BLaER1 treated with 17β-estradiol and CSF1 and Interleukin-3, amounts not matched to agents 10 nM and 100 nM (cell line): ENCODE measurements around the gene DGKD.

Experiments
- H3K27ac ChIP-seq, 11 experiments: shearing (Covaris generic); formaldehyde crosslinking; 2 replicates each; pipeline ENCODE4 v1.8.1; 2022
- H3K27me3 ChIP-seq, 11 experiments: shearing (Covaris generic); formaldehyde crosslinking; 2 replicates each; pipeline ENCODE4 v1.8.1; 2022
- H3K36me3 ChIP-seq, 11 experiments: shearing (Covaris generic); formaldehyde crosslinking; 2 replicates each; pipeline ENCODE4 v1.8.1; 2022
- H3K4me1 ChIP-seq, 10 experiments: shearing (Covaris generic); formaldehyde crosslinking; 2 replicates each; pipeline ENCODE4 v1.8.1; 2022
- H3K4me2 ChIP-seq, 11 experiments: shearing (Covaris generic); formaldehyde crosslinking; 2 replicates each; pipeline ENCODE4 v1.8.1; 2022
- H3K4me3 ChIP-seq, 10 experiments: shearing (Covaris generic); formaldehyde crosslinking; 2 replicates each; pipeline ENCODE4 v1.8.1; 2022
- H3K9ac ChIP-seq, 11 experiments: shearing (Covaris generic); formaldehyde crosslinking; 2 replicates each; pipeline ENCODE4 v1.8.1; 2022
- H3K9me3 ChIP-seq, 11 experiments: shearing (Covaris generic); formaldehyde crosslinking; replicated peaks in 1 of 11; 2 replicates each; pipeline ENCODE4 v1.8.1; 2022
- H4K20me1 ChIP-seq, 11 experiments: shearing (Covaris generic); formaldehyde crosslinking; 2 replicates each; pipeline ENCODE4 v1.8.1; 2022
- Cebpa-rat ChIP-seq, 11 experiments: shearing (Covaris generic); IDR thresholded peaks; 2 replicates each; pipeline ENCODE4 v1.8.1; 2022

Gene DGKD

GRCh38 chr2:233466991-233467603, 112.8 kb downstream of the DGKD start:
- no peak overlapping the region for H3K4me3 ChIP-seq
- no peak overlapping the region for H3K4me2 ChIP-seq
- peaks cover 0 to 98% (median 87%) of the 10 kb centered on the region in 11 experiments; a peak in 19 of 22 replicates for H4K20me1 ChIP-seq
- H3K9ac ChIP-seq = no peak overlapping the region
- TF ChIP-seq Cebpa-rat (IDR thresholded peaks at IDR 0.05) = no peak
- H3K4me1 ChIP-seq = no peaks in the 10 kb centered on the region
- no peaks in the 10 kb centered on the region for H3K9me3 ChIP-seq
- peaks cover 94 to 100% (median 99%) of the 10 kb centered on the region in 11 experiments for H3K36me3 ChIP-seq
- H3K27ac ChIP-seq = no peak overlapping the region
- H3K27me3 ChIP-seq = no peaks in the 10 kb centered on the region

DNA sequence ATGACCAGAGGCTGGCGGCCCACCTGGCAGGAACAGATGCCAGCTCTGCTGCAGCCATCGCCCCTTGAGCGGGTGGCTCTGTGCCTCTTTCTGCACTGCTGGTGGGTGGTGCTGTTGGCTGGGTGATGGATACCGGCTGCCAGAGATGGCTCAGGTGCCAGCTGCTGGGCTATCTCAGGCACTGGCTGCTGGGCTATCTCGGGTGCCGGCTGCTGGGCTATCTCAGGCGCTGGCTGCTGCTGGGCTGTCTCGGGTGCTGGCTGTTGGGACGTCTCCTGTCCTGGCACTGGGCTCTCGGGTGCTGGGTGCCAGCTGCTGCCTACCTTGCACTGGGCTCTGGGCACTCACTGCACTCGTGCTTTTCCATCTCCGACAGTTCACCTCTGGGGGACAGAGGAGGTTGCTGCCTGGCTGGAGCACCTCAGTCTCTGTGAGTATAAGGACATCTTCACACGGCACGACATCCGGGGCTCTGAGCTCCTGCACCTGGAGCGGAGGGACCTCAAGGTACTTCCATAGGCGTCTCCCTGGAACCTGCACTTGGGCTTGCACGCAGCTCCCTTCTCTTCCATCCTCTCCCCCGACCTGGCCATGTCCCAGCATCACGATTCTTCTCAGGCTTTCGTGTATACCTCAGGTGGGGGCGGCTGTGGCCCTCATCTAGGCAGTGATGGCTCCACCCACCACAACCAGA, 113.9 kb downstream of the DGKD start:
- TF ChIP-seq Cebpa-rat (IDR thresholded peaks at IDR 0.05) = no peak
- Histone ChIP-seq H3K4me1 (no peaks in the 10 kb centered on the region), H3K9me3 (no peaks in the 10 kb centered on the region), H3K27me3 (no peaks in the 10 kb centered on the region), H3K27ac (no peak overlapping the region), H3K9ac (no peak overlapping the region), H3K4me2 (no peak overlapping the region), H4K20me1 (peaks cover 0 to 98% (median 87%) of the 10 kb centered on the region in 11 experiments; a peak in 19 of 22 replicates), H3K4me3 (no peak overlapping the region), H3K36me3 (peaks cover 94 to 100% (median 99%) of the 10 kb centered on the region in 11 experiments)

- H3K9me3 ChIP-seq = no peaks in the 10 kb centered on the region
- no peak overlapping the region for H3K27ac ChIP-seq
- no peak overlapping the region for H3K9ac ChIP-seq
- no peak for TF ChIP-seq Cebpa-rat (IDR thresholded peaks at IDR 0.05)
- H3K4me1 ChIP-seq = no peaks in the 10 kb centered on the region; a peak in 1 of 20 replicates
- H3K27me3 ChIP-seq = no peaks in the 10 kb centered on the region
- peaks cover 0 to 100% (median 90%) of the 10 kb centered on the region in 11 experiments; a peak in 19 of 22 replicates for H4K20me1 ChIP-seq
- no peak overlapping the region for H3K4me3 ChIP-seq
- H3K4me2 ChIP-seq = no peak overlapping the region
- peaks cover 91 to 100% (median 97%) of the 10 kb centered on the region in 11 experiments for H3K36me3 ChIP-seq
Observed at GRCh38 chr2:233468741-233469110, 114.4 kb downstream of the DGKD start.

GRCh38 chr2:233469261-233470010, 115.1 kb downstream of the DGKD start:
- H3K36me3 ChIP-seq = peaks cover 84 to 97% (median 91%) of the 10 kb centered on the region in 11 experiments
- TF ChIP-seq Cebpa-rat (IDR thresholded peaks at IDR 0.05) = no peak
- H4K20me1 ChIP-seq = peaks cover 0 to 100% (median 90%) of the 10 kb centered on the region in 11 experiments; a peak in 19 of 22 replicates
- no peak overlapping the region for H3K9ac ChIP-seq
- no peaks in the 10 kb centered on the region for H3K27me3 ChIP-seq
- H3K27ac ChIP-seq = no peak overlapping the region
- no peaks in the 10 kb centered on the region for H3K9me3 ChIP-seq
- no peak overlapping the region for H3K4me3 ChIP-seq
- no peak overlapping the region for H3K4me2 ChIP-seq
- peaks cover 0 to 5% (median 0%) of the 10 kb centered on the region in 10 experiments; a peak in 1 of 20 replicates for H3K4me1 ChIP-seq

- Histone ChIP-seq H3K9me3 (no peaks in the 10 kb centered on the region), H3K4me3 (no peak overlapping the region), H3K4me2 (no peak overlapping the region), H3K27me3 (no peaks in the 10 kb centered on the region), H3K36me3 (peaks cover 77 to 90% (median 84%) of the 10 kb centered on the region in 11 experiments), H3K27ac (no peak overlapping the region), H3K4me1 (peaks cover 0 to 5% (median 0%) of the 10 kb centered on the region in 10 experiments; a peak in 1 of 20 replicates), H4K20me1 (peaks cover 0 to 100% (median 90%) of the 10 kb centered on the region in 11 experiments; a peak in 19 of 22 replicates), H3K9ac (no peak overlapping the region)
- no peak for TF ChIP-seq Cebpa-rat (IDR thresholded peaks at IDR 0.05)
Observed at GRCh38 chr2:233470011-233470687, 115.9 kb downstream of the DGKD start.

DNA sequence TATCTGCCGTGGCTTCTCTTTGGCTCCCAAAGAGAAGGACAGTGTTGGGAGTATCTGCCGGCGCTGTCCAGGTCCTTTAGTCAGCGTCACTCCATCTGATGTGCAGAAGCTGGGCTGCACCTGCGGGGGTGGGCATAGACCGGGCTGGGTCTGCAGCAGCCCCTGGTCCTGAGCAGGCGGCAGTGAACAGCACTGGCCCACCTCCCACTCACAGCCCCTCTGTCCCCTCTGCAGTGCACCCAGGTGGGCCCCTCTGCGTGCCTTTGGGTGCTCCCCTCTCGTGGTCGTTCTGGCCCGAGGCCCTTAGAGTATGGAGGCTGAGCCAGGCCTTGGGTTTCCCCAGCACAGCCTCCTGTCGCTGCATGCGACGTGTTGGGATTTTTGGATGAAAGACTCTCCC, 116.5 kb downstream of the DGKD start:
- no peak for TF ChIP-seq Cebpa-rat (IDR thresholded peaks at IDR 0.05)
- Histone ChIP-seq H3K4me3 (no peak overlapping the region), H3K27me3 (no peaks in the 10 kb centered on the region), H3K27ac (no peak overlapping the region), H4K20me1 (peaks cover 0 to 100% (median 92%) of the 10 kb centered on the region in 11 experiments; a peak in 19 of 22 replicates), H3K9me3 (no peaks in the 10 kb centered on the region), H3K36me3 (peaks cover 72 to 87% (median 83%) of the 10 kb centered on the region in 11 experiments), H3K9ac (no peak overlapping the region), H3K4me2 (no peak overlapping the region), H3K4me1 (peaks cover 0 to 5% (median 0%) of the 10 kb centered on the region in 10 experiments; a peak in 1 of 20 replicates)

GRCh38 chr2:233471291-233472035, 117.2 kb downstream of the DGKD start:
- no peaks in the 10 kb centered on the region for H3K27me3 ChIP-seq
- peaks cover 0 to 100% (median 92%) of the 10 kb centered on the region in 11 experiments; a peak in 19 of 22 replicates for H4K20me1 ChIP-seq
- H3K4me3 ChIP-seq = no peak overlapping the region
- no peak overlapping the region for H3K9ac ChIP-seq
- H3K4me1 ChIP-seq = peaks cover 0 to 5% (median 0%) of the 10 kb centered on the region in 10 experiments; a peak in 1 of 20 replicates
- no peaks in the 10 kb centered on the region for H3K9me3 ChIP-seq
- H3K36me3 ChIP-seq = peaks cover 68 to 87% (median 82%) of the 10 kb centered on the region in 11 experiments
- no peak for TF ChIP-seq Cebpa-rat (IDR thresholded peaks at IDR 0.05)
- H3K27ac ChIP-seq = no peak overlapping the region
- no peak overlapping the region for H3K4me2 ChIP-seq

- Histone ChIP-seq H3K4me2 (no peak overlapping the region), H3K4me3 (no peak overlapping the region), H3K9me3 (no peaks in the 10 kb centered on the region), H3K4me1 (peaks cover 0 to 5% (median 0%) of the 10 kb centered on the region in 10 experiments; a peak in 1 of 20 replicates), H3K36me3 (peaks cover 62 to 87% (median 81%) of the 10 kb centered on the region in 11 experiments), H4K20me1 (peaks cover 0 to 100% (median 88%) of the 10 kb centered on the region in 11 experiments; a peak in 19 of 22 replicates), H3K9ac (no peak overlapping the region), H3K27ac (no peak overlapping the region), H3K27me3 (no peaks in the 10 kb centered on the region)
- no peak for TF ChIP-seq Cebpa-rat (IDR thresholded peaks at IDR 0.05)
Observed at GRCh38 chr2:233473386-233473791, 119.1 kb downstream of the DGKD start.
